K562 (cell line): ENCODE measurements around the gene CMSS1. TPM values are rescaled to one million over a fixed set of nuclear protein-coding genes. Genes with fewer than 3 reads are reported as not detected.

Source experiments
- ATAC-seq: fragments of 200-7000 bp; cut with Tn5 transposase; 3 replicates; pipeline ENCODE4 v1.9.1; 2020; ENCODE audit warnings: moderate library complexity
- BruUV-seq: library from RNA; stranded (reverse); fragments of 400-500 nt; replicated peaks from 2 replicates; lab custom pipeline; 2021; lab: Mats Ljungman, UMichigan
- CTCF ChIA-PET: fragments of 300-600 bp; formaldehyde crosslinking; extraction: SDS; loops from one replicate; lab custom pipeline; 2021; ENCODE audit warnings: low intra/inter-chr PET ratio; lab: Yijun Ruan, JAX
- POLR2A ChIA-PET: fragments of 300-600, 350-650 bp; sonication (Branson Sonifier 250); formaldehyde crosslinking; extraction: SDS; loops from one replicate; lab custom pipeline; 2021; ENCODE audit warnings: antibody characterized with exemption, inconsistent platforms; lab: Yijun Ruan, JAX
- DNase-seq, 4 experiments: peaks; one replicate each; pipeline versions ENCODE4 v3.0.0 to v3.0.0-alpha.2; 2011 to 2018; ENCODE audit warnings: low spot score in 3 of 4, mixed read lengths in 3 of 4; ENCODE audit errors: extremely low read depth in 1 of 4
- FAIRE-seq: peaks from 2 replicates; lab custom pipeline; 2011; peaks lifted over from hg19 to GRCh38; lab: Jason Lieb, UNC
- H2AFZ ChIP-seq: 2 replicates; pipeline ENCODE4 v1.6.0; 2011; ENCODE audit warnings: low read depth, low read length, control low read depth, inconsistent platforms
- H3K27ac ChIP-seq: fragments of 200-600 bp; 3 replicates; pipeline ENCODE4 v1.8.0; 2011; ENCODE audit warnings: low read depth, mild to moderate bottlenecking, control low read depth, inconsistent platforms, low read length, moderate library complexity, mixed read lengths; ENCODE audit errors: extremely low read depth
- H3K27me3 ChIP-seq, 2 experiments: fragments of 300-600 bp in 1 of 2; 2 replicates in 1 of 2; 3 replicates in 1 of 2; pipeline versions ENCODE4 v1.6.0 to v1.8.0; 2011; ENCODE audit warnings: inconsistent platforms in 2 of 2, low read length in 2 of 2, mild to moderate bottlenecking in 1 of 2, mixed read lengths in 1 of 2, moderate library complexity in 1 of 2; ENCODE audit not compliant: control insufficient read depth in 2 of 2, insufficient read depth in 2 of 2
- H3K36me3 ChIP-seq: fragments of 300-600 bp; 3 replicates; pipeline ENCODE4 v1.8.0; 2011; ENCODE audit warnings: mild to moderate bottlenecking, low read length, inconsistent platforms; ENCODE audit not compliant: control insufficient read depth, insufficient read depth
- H3K4me1 ChIP-seq, 2 experiments: fragments of 200-600 bp in 1 of 2; replicated peaks in 1 of 2; 2 replicates in 1 of 2; 3 replicates in 1 of 2; pipeline versions ENCODE4 v1.5.1 to v1.8.0; 2011; ENCODE audit warnings: inconsistent platforms in 2 of 2, low read length in 2 of 2, mild to moderate bottlenecking in 1 of 2, mixed read lengths in 1 of 2, moderate library complexity in 1 of 2; ENCODE audit not compliant: control insufficient read depth in 2 of 2, insufficient read depth in 2 of 2
- H3K4me2 ChIP-seq: 2 replicates; pipeline ENCODE4 v1.6.1; 2011; ENCODE audit warnings: low read length, control low read depth, inconsistent platforms, mixed read lengths; ENCODE audit not compliant: insufficient read depth
- H3K4me3 ChIP-seq: fragments of 200-600 bp; sonication (generic), shearing (Covaris generic); 2 replicates; pipeline ENCODE4 v1.5.1; 2016; ENCODE audit warnings: control low read depth, inconsistent platforms
- H3K79me2 ChIP-seq: fragments of 200-600 bp; 3 replicates; pipeline ENCODE4 v1.8.0; 2011; ENCODE audit warnings: low read length, inconsistent platforms; ENCODE audit not compliant: control insufficient read depth, insufficient read depth
- H3K9ac ChIP-seq, 2 experiments: 2 replicates each; pipeline versions ENCODE4 v1.6.0 to v1.6.1; 2011; ENCODE audit warnings: low read depth in 2 of 2, low read length in 2 of 2, control low read depth in 1 of 2, inconsistent platforms in 1 of 2, mild to moderate bottlenecking in 1 of 2, mixed read lengths in 1 of 2; ENCODE audit not compliant: insufficient read depth in 1 of 2
- H3K9me1 ChIP-seq: one replicate; pipeline ENCODE4 v1.6.0; 2011; ENCODE audit warnings: inconsistent platforms, mild to moderate bottlenecking, low read length, moderate library complexity; ENCODE audit not compliant: control insufficient read depth, insufficient read depth
- H3K9me3 ChIP-seq: replicated peaks from 2 replicates; pipeline ENCODE4 v1.5.1; 2011; ENCODE audit warnings: low read depth, low read length, inconsistent platforms; ENCODE audit not compliant: control insufficient read depth, insufficient read depth
- H4K20me1 ChIP-seq: replicated peaks from 2 replicates; pipeline ENCODE4 v1.6.1; 2011; ENCODE audit warnings: low read length, inconsistent platforms, mixed read lengths; ENCODE audit not compliant: control insufficient read depth, insufficient read depth
- DLX4 ChIP-seq: fragments of 250-450 bp; sonication (Bioruptor Pico); IDR thresholded peaks from 2 replicates; pipeline ENCODE4 v1.6.1; 2021; ENCODE audit warnings: mild to moderate bottlenecking
- FOXK1 ChIP-seq: sonication (generic); formaldehyde crosslinking; IDR thresholded peaks from 2 replicates; pipeline ENCODE4 v1.8.0; 2022; ENCODE audit warnings: missing genetic modification reagents, mild to moderate bottlenecking, borderline replicate concordance
- HNRNPK ChIP-seq: fragments of 200-400 bp; formaldehyde crosslinking; IDR thresholded peaks from one replicate; pipeline ENCODE4 v1.6.1; 2018; ENCODE audit warnings: mild to moderate bottlenecking, low read depth, low read length; ENCODE audit not compliant: poor library complexity, severe bottlenecking
- IRF2 ChIP-seq: sonication (generic); formaldehyde crosslinking; IDR thresholded peaks from 2 replicates; pipeline ENCODE4 v1.8.1; 2022; ENCODE audit warnings: mild to moderate bottlenecking, missing genetic modification reagents
- KLF6 ChIP-seq: fragments of 250-450 bp; sonication (Bioruptor Pico); IDR thresholded peaks from 2 replicates; pipeline ENCODE4 v1.4.0; 2020; ENCODE audit warnings: mild to moderate bottlenecking, moderate library complexity, borderline replicate concordance
- NCOA1 ChIP-seq: fragments of 450-650 bp; IDR thresholded peaks from 2 replicates; pipeline ENCODE4 v1.6.1; 2016; ENCODE audit warnings: low read depth
- RUNX1 ChIP-seq: sonication (generic); IDR thresholded peaks from 2 replicates; pipeline ENCODE4 v1.6.1; 2016; ENCODE audit warnings: antibody characterized with exemption, low read depth
- SMARCA5 ChIP-seq: fragments of 450-650 bp; IDR thresholded peaks from 2 replicates; pipeline ENCODE4 v1.6.1; 2016
- SNIP1 ChIP-seq: fragments of 450-650 bp; IDR thresholded peaks from 2 replicates; pipeline ENCODE4 v1.7.1; 2017; ENCODE audit warnings: low read depth, mild to moderate bottlenecking
- SREBF2 ChIP-seq: sonication (generic); formaldehyde crosslinking; IDR thresholded peaks from 2 replicates; pipeline ENCODE4 v1.4.0; 2020; ENCODE audit warnings: mild to moderate bottlenecking, missing genetic modification reagents
- STAT6 ChIP-seq: sonication (generic); formaldehyde crosslinking; IDR thresholded peaks from 2 replicates; pipeline ENCODE4 v1.8.1; 2023; ENCODE audit warnings: mild to moderate bottlenecking, missing genetic modification reagents
- TCFL5 ChIP-seq: fragments of 250-450 bp; sonication (Bioruptor Pico); conservative IDR thresholded peaks from 2 replicates; pipeline ENCODE4 v1.6.1; 2021; ENCODE audit warnings: mild to moderate bottlenecking, moderate library complexity, matching md5 sums
- THRA ChIP-seq: fragments of 450-650 bp; IDR thresholded peaks from 2 replicates; pipeline ENCODE4 v1.6.1; 2017; ENCODE audit warnings: mild to moderate bottlenecking, moderate library complexity
- ZBTB43 ChIP-seq: sonication (generic); formaldehyde crosslinking; IDR thresholded peaks from 2 replicates; pipeline ENCODE4 v1.8.0; 2023; ENCODE audit warnings: mild to moderate bottlenecking, missing genetic modification reagents
- WGBS: fragments of 100-300 bp; shearing (Covaris generic); methylation state at CpG from one replicate; pipeline ENCODE4 v1.1.6; 2016; ENCODE audit warnings: low coverage, mixed read lengths; ENCODE audit not compliant: insufficient coverage; ENCODE audit errors: missing lambda C conversion rate; 5-methylcytosine and 5-hydroxymethylcytosine counted together
- in situ Hi-C: fragments of 300-500 bp; cut with MboI; formaldehyde crosslinking; loops from 4 replicates; pipeline ENCODE4 v1.15.0; 2018; ENCODE audit warnings: inconsistent platforms, mixed read lengths
- intact Hi-C: fragments of 100-400 bp; cut with micrococcal nuclease; formaldehyde crosslinking; loops from 2 replicates; pipeline ENCODE4 v1.14.2; 2022
- polyA plus RNA-seq, 8 experiments: library from polyadenylated mRNA; depleted of rRNA in 4 of 8; stranded (reverse) in 5 of 8; unstranded in 3 of 8; fragments of >200 nt; fragmentation: Nextera tagmentation in 2 of 8; fragmentation: Illumina TruSeq in 1 of 8; extraction: Ambion mirVana in 2 of 8; extraction: Trizol in 1 of 8; gene quantifications; 2 replicates each; pipeline versions ENCODE4 v1.2.1 to v1.2.3, GENCODE V29; 2011 to 2014; ENCODE audit warnings: inconsistent platforms in 1 of 8, missing spikeins in 1 of 8
- total RNA-seq, 7 experiments: library from RNA; depleted of rRNA in 6 of 7; stranded (reverse); fragments of >200 nt in 6 of 7; fragmentation: Illumina TruSeq in 2 of 7; extraction: Trizol in 2 of 7; gene quantifications; 2 replicates each; pipeline versions ENCODE4 v1.2.1 to v1.2.3, GENCODE V29; 2011 to 2021; ENCODE audit warnings: low replicate concordance in 1 of 7

The CMSS1 gene
- total and polyA plus RNA-seq, 9 of the 15 experiments (the other 6 are each of a cell fraction or from before 2014, with no cell fraction given): 46.9 to 109 (median 72.3) TPM

- no peak for TF ChIP-seq SREBF2
These were observed 130.9 kb downstream of the CMSS1 start (continued) for GRCh38 chr3:99948467-99949089.

GRCh38 chr3:99949956-99950670, 132.5 kb downstream of the CMSS1 start:
- Histone ChIP-seq H3K36me3 (no peaks in the 10 kb centered on the region), H3K79me2 (peaks cover 8% of the 10 kb centered on the region; the same call in 2 of the 3 replicates), H3K4me2 (no peak overlapping the region), H3K9me1 (peaks cover 3% of the 10 kb centered on the region), H3K27ac (no peak overlapping the region), H4K20me1 (0 out of 2 replicates have a peak, but pooled peaks cover 8% of the 10 kb centered on the region), H3K9ac (no peak overlapping the region), H3K27me3 (no peaks in the 10 kb centered on the region), H3K4me1 (peaks cover 0 to 14% of the 10 kb centered on the region in 2 experiments; a peak in 2 of 5 replicates), H2AFZ (no peak overlapping the region), H3K4me3 (no peak overlapping the region), H3K9me3 (no peaks in the 10 kb centered on the region)
- in situ Hi-C loops: no loop called here
- no peak for ATAC-seq
- FAIRE-seq: no peak
- POLR2A ChIA-PET: interaction anchor here (0.6 to 1.7 kb wide), 4 partner anchors 9 to 1307 kb away, joined by 3 to 7 read pairs (median 4); no protein-coding TSS in a partner anchor
- CTCF ChIA-PET: no interaction called here
- intact Hi-C loops: no loop called here
- WGBS: 83% methylated on average over 5 of the region's 5 CpGs
- no peak for DNase-seq
- no TSS peak for BruUV-seq
- TF ChIP-seq STAT6 (CRISPR knock-in tag): no peak
- no peak for TF ChIP-seq HNRNPK
- no peak for TF ChIP-seq KLF6 (CRISPR knock-in tag)
- no peak for TF ChIP-seq DLX4 (CRISPR knock-in tag)
- no peak for TF ChIP-seq ZBTB43 (CRISPR knock-in tag)
- TF ChIP-seq THRA: no peak
- no peak for TF ChIP-seq IRF2 (CRISPR knock-in tag)
- TF ChIP-seq NCOA1: no peak
- TF ChIP-seq TCFL5 (CRISPR knock-in tag): no peak
- TF ChIP-seq RUNX1: no peak
- TF ChIP-seq SNIP1: no peak
- TF ChIP-seq SMARCA5: no peak
- TF ChIP-seq FOXK1 (CRISPR knock-in tag): no peak
